OCI-LY3 (cell line): ENCODE results near the gene TBC1D16.

ENCODE experiments used
- CTCF ChIP-seq: fragments of 200-600, 300-600 bp; sonication (generic); IDR thresholded peaks from 2 replicates; pipeline ENCODE4 v1.5.1; 2014; ENCODE audit warnings: antibody characterized with exemption, low read length, low read depth
- EZH2phosphoT487 ChIP-seq: fragments of 200-600 bp; shearing (Covaris generic); IDR thresholded peaks from 2 replicates; pipeline ENCODE4 v1.6.1; 2018; ENCODE audit warnings: antibody characterized with exemption, mixed run types, low read depth

- no peak for TF ChIP-seq CTCF
- TF ChIP-seq EZH2phosphoT487, result no peak
These were observed 3.8 kb downstream of the TBC1D16 start for GRCh38 chr17:80031691-80032430.
